Neuronal stem cell (in vitro differentiated cells): ENCODE measurements around the gene TCF4.

Experiments
- DNase-seq: peaks from one replicate; pipeline ENCODE4 v3.0.0-alpha.2; 2013; ENCODE audit warnings: low spot score
- H2AFZ ChIP-seq: one replicate; pipeline ENCODE4 v1.6.1; 2013; ENCODE audit warnings: mild to moderate bottlenecking, low read length, inconsistent platforms
- H2AK5ac ChIP-seq: 2 replicates; pipeline ENCODE4 v1.6.1; 2013; ENCODE audit warnings: low read depth, mild to moderate bottlenecking, inconsistent platforms, low read length, moderate library complexity, mixed read lengths
- H2BK120ac ChIP-seq: 2 replicates; pipeline ENCODE4 v1.6.1; 2013; ENCODE audit warnings: low read depth, mild to moderate bottlenecking, inconsistent platforms, low read length, moderate library complexity, mixed read lengths
- H2BK12ac ChIP-seq: one replicate; pipeline ENCODE4 v1.6.1; 2013; ENCODE audit warnings: low read length, inconsistent platforms
- H2BK15ac ChIP-seq: 2 replicates; pipeline ENCODE4 v1.6.1; 2013; ENCODE audit warnings: mild to moderate bottlenecking, low read length, inconsistent platforms, mixed read lengths
- H2BK5ac ChIP-seq: one replicate; pipeline ENCODE4 v1.6.1; 2013; ENCODE audit warnings: inconsistent platforms, mild to moderate bottlenecking, low read length, moderate library complexity
- H3K14ac ChIP-seq: one replicate; pipeline ENCODE4 v1.6.1; 2013; ENCODE audit warnings: low read length, inconsistent platforms
- H3K18ac ChIP-seq: 2 replicates; pipeline ENCODE4 v1.6.1; 2013; ENCODE audit warnings: low read length, inconsistent platforms
- H3K23ac ChIP-seq: 2 replicates; pipeline ENCODE4 v1.6.1; 2013; ENCODE audit warnings: low read depth, mild to moderate bottlenecking, mixed read lengths, low read length, inconsistent platforms; ENCODE audit not compliant: poor library complexity
- H3K27ac ChIP-seq: replicated peaks from 3 replicates; pipeline ENCODE4 v1.5.1; 2013; ENCODE audit warnings: low read length, inconsistent platforms
- H3K27me3 ChIP-seq, 3 experiments: 2 replicates each; pipeline ENCODE4 v1.6.1; 2013; ENCODE audit warnings: low read length in 3 of 3, mild to moderate bottlenecking in 2 of 3, inconsistent platforms in 1 of 3, low read depth in 1 of 3, mixed read lengths in 1 of 3, moderate library complexity in 1 of 3; ENCODE audit not compliant: control insufficient read depth in 3 of 3, insufficient read depth in 3 of 3
- H3K36me3 ChIP-seq, 2 donors: replicated peaks in 1 of 2; 2 replicates each; pipeline ENCODE4 v1.6.1; 2013; ENCODE audit warnings: low read length in 2 of 2; ENCODE audit not compliant: control insufficient read depth in 2 of 2, insufficient read depth in 2 of 2
- H3K4ac ChIP-seq: 2 replicates; pipeline ENCODE4 v1.6.1; 2013; ENCODE audit warnings: inconsistent platforms, mild to moderate bottlenecking, low read length, moderate library complexity
- H3K4me1 ChIP-seq, 2 donors: 1 replicate in 1 of 2; 2 replicates in 1 of 2; pipeline ENCODE4 v1.6.1; 2013; ENCODE audit warnings: low read length in 2 of 2, low read depth in 1 of 2; ENCODE audit not compliant: control insufficient read depth in 2 of 2, insufficient read depth in 1 of 2
- H3K4me2 ChIP-seq: one replicate; pipeline ENCODE4 v1.6.1; 2013; ENCODE audit warnings: mild to moderate bottlenecking, low read length, inconsistent platforms; ENCODE audit not compliant: insufficient read depth, poor library complexity, severe bottlenecking
- H3K4me3 ChIP-seq, 2 donors: 2 replicates each; pipeline ENCODE4 v1.5.1; 2013; ENCODE audit warnings: low read length in 2 of 2, mild to moderate bottlenecking in 2 of 2, inconsistent platforms in 1 of 2, moderate library complexity in 1 of 2
- H3K79me1 ChIP-seq: one replicate; pipeline ENCODE4 v1.6.1; 2013; ENCODE audit warnings: low read depth, mild to moderate bottlenecking, inconsistent platforms, low read length, moderate library complexity
- H3K9ac ChIP-seq: one replicate; pipeline ENCODE4 v1.6.1; 2013; ENCODE audit warnings: mild to moderate bottlenecking, low read depth, low read length, inconsistent platforms; ENCODE audit not compliant: poor library complexity
- H3K9me3 ChIP-seq, 2 donors: replicated peaks in 1 of 2; 2 replicates each; pipeline versions ENCODE3 to v1.6.1; 2013; ENCODE audit warnings: low read length in 2 of 2, mild to moderate bottlenecking in 2 of 2, inconsistent platforms in 1 of 2, low read depth in 1 of 2, mixed read lengths in 1 of 2, moderate library complexity in 1 of 2; ENCODE audit not compliant: control insufficient read depth in 2 of 2, insufficient read depth in 1 of 2
- H4K8ac ChIP-seq: one replicate; pipeline ENCODE4 v1.6.1; 2013; ENCODE audit warnings: low read depth, mild to moderate bottlenecking, inconsistent platforms, low read length, moderate library complexity
- H4K91ac ChIP-seq: one replicate; pipeline ENCODE4 v1.6.1; 2013; ENCODE audit warnings: low read length, low read depth, mild to moderate bottlenecking, inconsistent platforms; ENCODE audit not compliant: poor library complexity
- WGBS, 2 donors: extraction: QIAGEN DNeasy Blood & Tissue Kit; methylation state at CpG; one replicate each; pipeline ENCODE4 v1.1.7; 2013; ENCODE audit warnings: missing lambda C conversion rate in 2 of 2, mixed read lengths in 1 of 2; ENCODE audit not compliant: insufficient read length in 2 of 2, insufficient replicate concordance in 1 of 2; ENCODE audit errors: extremely low coverage in 2 of 2; 5-methylcytosine and 5-hydroxymethylcytosine counted together

The TCF4 gene

DNA sequence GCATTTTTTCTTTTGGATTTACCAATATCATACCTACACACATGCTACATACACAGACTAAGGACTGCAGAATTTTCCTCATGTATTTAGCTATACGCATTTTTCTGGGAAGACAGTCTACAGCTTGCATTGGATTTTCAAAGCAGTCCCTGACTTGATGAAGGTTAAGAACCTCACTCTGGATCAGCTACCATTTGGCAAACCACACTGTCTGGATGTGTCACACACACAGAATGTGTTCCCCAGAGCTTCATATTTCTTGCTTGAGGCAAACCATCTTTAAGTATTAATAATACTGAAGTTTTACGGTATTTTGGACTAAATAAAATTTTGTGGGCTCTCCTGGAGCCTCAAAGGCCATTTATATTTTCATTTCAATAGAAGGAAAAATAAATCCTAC, 102.3 kb downstream of the TCF4 start:
- Histone ChIP-seq H3K14ac (no peak overlapping the region), H3K27ac (no peak overlapping the region), H3K36me3 (peaks cover 2 to 12% of the 10 kb centered on the region in 2 donors), H3K4me1 (peaks cover 10 to 13% of the 10 kb centered on the region in 2 donors), H3K4me2 (no peak overlapping the region), H3K18ac (no peak overlapping the region), H2AFZ (no peak overlapping the region), H3K4ac (no peak overlapping the region), H3K23ac (no peak overlapping the region), H2BK15ac (no peak overlapping the region), H4K91ac (no peak overlapping the region), H3K4me3 (no peak overlapping the region), H3K9ac (no peak overlapping the region), H2BK12ac (no peak overlapping the region), H2BK5ac (no peak overlapping the region), H3K9me3 (no peaks in the 10 kb centered on the region), H3K79me1 (peaks cover 3% of the 10 kb centered on the region), H2BK120ac (no peak overlapping the region), H3K27me3 (no peaks in the 10 kb centered on the region), H4K8ac (no peak overlapping the region), H2AK5ac (no peak overlapping the region)
- DNase-seq: no peak
- no CpG with 5 or more reads among the region's 2 CpGs for WGBS, 2 donors

DNA sequence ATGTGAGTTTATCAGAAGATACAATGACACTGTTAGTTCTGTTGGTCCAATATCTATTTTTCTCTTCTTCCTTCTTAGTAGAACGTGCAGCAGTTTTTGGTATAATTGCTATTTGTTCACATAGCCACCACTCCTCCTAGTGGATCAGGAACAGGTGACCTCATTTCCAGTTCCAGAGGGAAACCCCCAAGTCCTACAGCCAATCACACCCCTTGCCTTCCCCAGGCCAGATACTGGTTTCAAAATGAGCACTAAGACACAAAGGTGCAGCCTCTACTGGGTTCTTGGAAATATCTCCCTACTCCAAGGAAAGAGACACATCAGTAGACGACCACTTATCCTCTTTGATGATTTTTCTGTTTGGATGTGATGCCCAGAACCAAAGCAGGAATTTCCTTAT, 103.2 kb downstream of the TCF4 start:
- Histone ChIP-seq H2AFZ (no peak overlapping the region), H4K91ac (no peak overlapping the region), H3K4me1 (peaks cover 10 to 13% of the 10 kb centered on the region in 2 donors), H3K27ac (no peak overlapping the region), H3K27me3 (no peaks in the 10 kb centered on the region), H2AK5ac (no peak overlapping the region), H3K4ac (no peak overlapping the region), H3K36me3 (peaks cover 2 to 12% of the 10 kb centered on the region in 2 donors), H2BK5ac (no peak overlapping the region), H4K8ac (no peak overlapping the region), H3K23ac (no peak overlapping the region), H3K79me1 (peaks cover 3% of the 10 kb centered on the region), H3K4me2 (no peak overlapping the region), H3K9me3 (no peaks in the 10 kb centered on the region), H2BK15ac (no peak overlapping the region), H2BK120ac (no peak overlapping the region), H2BK12ac (no peak overlapping the region), H3K4me3 (no peak overlapping the region), H3K14ac (no peak overlapping the region), H3K18ac (no peak overlapping the region), H3K9ac (no peak overlapping the region)
- DNase-seq: no peak
- no CpG with 5 or more reads among the region's 2 CpGs for WGBS, 2 donors

DNA sequence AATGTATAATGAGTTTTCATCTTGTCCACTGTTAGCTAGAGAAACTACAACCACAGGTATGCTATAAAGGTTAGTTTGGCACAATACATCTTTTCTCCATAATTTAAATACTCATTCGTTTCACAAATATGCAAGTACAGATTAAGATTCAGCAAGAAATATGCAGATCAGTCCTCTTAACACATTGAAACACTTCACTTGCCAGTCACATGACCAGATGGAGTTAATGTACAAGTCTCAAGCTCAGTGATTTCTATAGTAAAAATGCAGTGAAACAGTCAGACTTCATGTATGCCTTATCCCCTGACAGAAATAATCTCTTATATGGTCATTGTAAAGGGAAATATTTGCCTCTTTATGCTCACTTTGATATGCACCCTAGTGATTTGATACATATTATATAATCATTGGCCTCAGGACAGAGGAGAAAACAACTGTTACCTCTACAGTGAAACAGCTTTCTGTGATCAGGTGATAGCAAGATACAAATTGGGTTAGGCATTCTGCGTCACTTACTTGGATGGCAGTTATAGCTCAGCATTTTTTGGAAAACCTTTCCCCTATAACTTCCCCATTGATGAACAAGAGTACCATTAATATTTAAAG, 104.6 kb downstream of the TCF4 start:
- Histone ChIP-seq H3K27ac (no peak overlapping the region), H2AK5ac (no peak overlapping the region), H2BK12ac (no peak overlapping the region), H3K27me3 (no peaks in the 10 kb centered on the region), H3K4me3 (no peak overlapping the region), H3K9me3 (no peaks in the 10 kb centered on the region), H3K4ac (no peak overlapping the region), H4K91ac (no peak overlapping the region), H3K4me1 (peaks cover 0 to under 1% of the 10 kb centered on the region in 2 donors), H3K4me2 (no peak overlapping the region), H3K36me3 (peaks cover 2 to 12% of the 10 kb centered on the region in 2 donors), H3K14ac (no peak overlapping the region), H3K9ac (no peak overlapping the region), H2BK5ac (no peak overlapping the region), H2BK120ac (no peak overlapping the region), H2AFZ (no peak overlapping the region), H4K8ac (no peak overlapping the region), H3K23ac (no peak overlapping the region), H3K18ac (no peak overlapping the region), H3K79me1 (no peaks in the 10 kb centered on the region), H2BK15ac (no peak overlapping the region)
- no CpG with 5 or more reads among the region's 2 CpGs for WGBS, 2 donors
- DNase-seq: no peak

DNA sequence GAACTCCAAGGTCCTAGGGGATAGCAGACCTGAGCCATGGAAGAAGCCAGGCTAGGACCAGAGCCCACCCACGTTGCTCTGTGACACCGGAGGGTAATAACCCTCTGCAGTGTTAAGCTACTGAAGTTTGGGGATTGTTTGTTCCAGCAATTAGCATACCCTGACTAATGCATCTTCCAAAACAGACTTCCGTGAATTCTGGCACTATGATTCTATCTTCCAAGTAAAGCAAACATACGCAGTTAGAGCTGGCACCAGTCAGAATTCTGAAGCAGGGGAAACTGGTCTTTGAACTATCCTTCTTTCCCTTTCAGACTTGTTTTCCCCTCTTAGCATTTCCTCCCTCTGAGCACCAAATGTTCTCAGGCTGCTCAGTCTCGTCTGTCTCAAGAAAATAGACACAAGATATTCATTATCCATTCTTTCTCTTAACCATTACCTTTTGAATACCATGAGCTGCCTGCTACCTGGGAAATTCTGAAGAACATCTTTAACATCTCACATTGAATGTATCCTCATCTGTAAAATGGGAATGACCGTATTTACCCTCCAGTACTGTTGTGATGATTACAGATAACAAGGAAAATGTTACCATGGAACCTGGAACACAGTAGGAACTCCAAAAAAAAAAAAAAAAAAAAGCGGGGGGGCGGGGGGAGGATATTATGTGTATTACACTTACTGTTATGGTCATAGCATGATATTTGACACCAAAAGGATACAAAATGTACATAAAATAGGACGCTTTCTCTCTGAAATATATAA, 108.2 kb downstream of the TCF4 start:
- Histone ChIP-seq H2AFZ (no peak overlapping the region), H3K27me3 (no peaks in the 10 kb centered on the region), H3K4ac (no peak overlapping the region), H3K14ac (no peak overlapping the region), H3K4me2 (no peak overlapping the region), H2AK5ac (no peak overlapping the region), H4K91ac (no peak overlapping the region), H4K8ac (no peak overlapping the region), H3K9ac (no peak overlapping the region), H3K27ac (no peak overlapping the region), H3K79me1 (no peaks in the 10 kb centered on the region), H2BK5ac (no peak overlapping the region), H3K23ac (no peak overlapping the region), H3K4me3 (no peak overlapping the region), H2BK12ac (no peak overlapping the region), H2BK15ac (no peak overlapping the region), H3K4me1 (no peaks in the 10 kb centered on the region), H3K36me3 (peaks cover 2 to 17% of the 10 kb centered on the region in 2 donors), H3K9me3 (no peaks in the 10 kb centered on the region), H2BK120ac (no peak overlapping the region), H3K18ac (no peak overlapping the region)
- WGBS, 2 donors: no CpG with 5 or more reads among the region's 9 CpGs
- DNase-seq: no peak
